IMR-90 (cell line): Measurements from ENCODE around the gene NEDD4L.

Source experiments
- BHLHE40 ChIP-seq: fragments of 150-350 bp; IDR thresholded peaks from 2 replicates; pipeline ENCODE4 v1.6.1; 2016; ENCODE audit warnings: mild to moderate bottlenecking, low read depth, low read length
- CEBPB ChIP-seq: IDR thresholded peaks from 2 replicates; pipeline ENCODE4 v1.6.1; 2012; ENCODE audit warnings: low read depth, low read length, improper control_type of control experiment
- CTCF ChIP-seq: conservative IDR thresholded peaks from 2 replicates; pipeline ENCODE4 v1.5.1; 2012; ENCODE audit warnings: mild to moderate bottlenecking, low read depth, low read length, improper control_type of control experiment
- ELK1 ChIP-seq: fragments of 150-350 bp; IDR thresholded peaks from 2 replicates; pipeline ENCODE4 v1.6.1; 2016; ENCODE audit warnings: low read depth, mild to moderate bottlenecking, low read length, moderate library complexity, borderline replicate concordance
- FOS ChIP-seq: fragments of 150-350 bp; IDR thresholded peaks from 2 replicates; pipeline ENCODE4 v1.6.1; 2016; ENCODE audit warnings: low read depth, low read length
- MAFK ChIP-seq: IDR thresholded peaks from 2 replicates; pipeline ENCODE4 v1.6.1; 2012; ENCODE audit warnings: low read depth, low read length, improper control_type of control experiment
- MAZ ChIP-seq: IDR thresholded peaks from 2 replicates; pipeline ENCODE4 v1.6.1; 2012; ENCODE audit warnings: low read depth, mild to moderate bottlenecking, low read length, improper control_type of control experiment, moderate library complexity, borderline replicate concordance
- NFE2L2 ChIP-seq: fragments of 150-350 bp; IDR thresholded peaks from 2 replicates; pipeline ENCODE4 v1.6.1; 2016; ENCODE audit warnings: low read depth, mild to moderate bottlenecking, low read length
- POLR2A ChIP-seq: IDR thresholded peaks from 2 replicates; pipeline ENCODE4 v1.6.1; 2012; ENCODE audit warnings: mild to moderate bottlenecking, low read depth, low read length
- RAD21 ChIP-seq: IDR thresholded peaks from 2 replicates; pipeline ENCODE4 v1.6.1; 2012; ENCODE audit warnings: low read length, improper control_type of control experiment
- RCOR1 ChIP-seq: IDR thresholded peaks from 2 replicates; pipeline ENCODE4 v1.6.1; 2012; ENCODE audit warnings: mild to moderate bottlenecking, low read length, improper control_type of control experiment; ENCODE audit not compliant: insufficient replicate concordance
- RFX5 ChIP-seq: IDR thresholded peaks from 2 replicates; pipeline ENCODE4 v1.8.0; 2012; ENCODE audit warnings: low read depth, mild to moderate bottlenecking, low read length, moderate library complexity
- SMC3 ChIP-seq: fragments of 150-350 bp; IDR thresholded peaks from 2 replicates; pipeline ENCODE4 v1.6.1; 2016; ENCODE audit warnings: low read depth, mild to moderate bottlenecking, antibody characterized with exemption, low read length, moderate library complexity
- USF2 ChIP-seq: fragments of 150-350 bp; IDR thresholded peaks from 2 replicates; pipeline ENCODE4 v1.6.1; 2017; ENCODE audit warnings: mild to moderate bottlenecking, antibody characterized with exemption, low read length, low read depth

- no peak for TF ChIP-seq CTCF
- TF ChIP-seq NFE2L2 = no peak
- TF ChIP-seq CEBPB = no peak
- TF ChIP-seq POLR2A = no peak
- no peak for TF ChIP-seq MAZ
- TF ChIP-seq ELK1 = no peak
- no peak for TF ChIP-seq RCOR1
- no peak for TF ChIP-seq FOS
- TF ChIP-seq RAD21 = no peak
- no peak for TF ChIP-seq BHLHE40
- TF ChIP-seq RFX5 = no peak
- TF ChIP-seq MAFK = no peak
- no peak for TF ChIP-seq USF2
- no peak for TF ChIP-seq SMC3
These were observed 184.7 kb downstream of the NEDD4L start for GRCh38 chr18:58228762-58229161.
